Esophagus muscularis mucosa (tissue), 4 donors: ENCODE data around the gene ASB18. TPM values are rescaled to one million over a fixed set of nuclear protein-coding genes. Genes with fewer than 3 reads are reported as not detected.

Source experiments
- DNase-seq: peaks from one replicate; pipeline ENCODE4 v3.0.0-alpha.2; 2017; ENCODE audit errors: extremely low spot score
- H3K27ac ChIP-seq, 4 donors: fragments of 200-600 bp; sonication (generic); replicated peaks in 1 of 4; 1 replicate in 3 of 4; 2 replicates in 1 of 4; pipeline ENCODE4 v1.5.1; 2016 to 2019; ENCODE audit warnings: mild to moderate bottlenecking in 1 of 4
- H3K27me3 ChIP-seq, 4 donors: fragments of 200-600 bp; sonication (generic); one replicate each; pipeline versions ENCODE4 v1.5.1 to v1.6.0; 2016 to 2019
- H3K36me3 ChIP-seq, 4 donors: fragments of 200-600 bp; sonication (generic); one replicate each; pipeline ENCODE4 v1.5.1; 2016 to 2019
- H3K4me1 ChIP-seq, 4 donors: fragments of 200-600 bp; sonication (generic); one replicate each; pipeline ENCODE4 v1.5.1; 2016 to 2019
- H3K4me3 ChIP-seq, 4 donors: fragments of 200-600 bp; sonication (generic); 1 replicate in 2 of 4; 2 replicates in 2 of 4; pipeline ENCODE4 v1.5.1; 2016 to 2019; ENCODE audit warnings: mild to moderate bottlenecking in 4 of 4, moderate library complexity in 1 of 4
- H3K9me3 ChIP-seq, 4 donors: fragments of 200-600 bp; sonication (generic); 1 replicate in 3 of 4; 2 replicates in 1 of 4; pipeline ENCODE4 v1.5.1; 2016 to 2019
- EP300 ChIP-seq: sonication (generic); formaldehyde crosslinking; IDR thresholded peaks from one replicate; pipeline ENCODE4 v1.6.1; 2017; ENCODE audit warnings: antibody characterized with exemption
- POLR2A ChIP-seq: fragments of 450-650 bp; IDR thresholded peaks from one replicate; pipeline ENCODE4 v1.6.1; 2017; ENCODE audit warnings: antibody characterized with exemption, moderate library complexity, mild to moderate bottlenecking, low read depth
- POLR2AphosphoS5 ChIP-seq, 2 donors: sonication (generic); formaldehyde crosslinking; IDR thresholded peaks; one replicate each; pipeline ENCODE4 v1.6.1; 2017; ENCODE audit warnings: antibody characterized with exemption in 2 of 2
- WGBS: methylation state at CpG from one replicate; pipeline ENCODE4 v1.1.5; 2018; 5-methylcytosine and 5-hydroxymethylcytosine counted together
- intact Hi-C: fragments of 100-400 bp; cut with DNase I; formaldehyde crosslinking; loops from one replicate; pipeline ENCODE4 v1.15.1; 2023
- small RNA-seq, 3 donors: library from RNA; depleted of rRNA; stranded (forward); fragments of <200 nt; gene quantifications; one replicate each; pipeline ENCODE3, GENCODE V24; 2016
- total RNA-seq, 4 donors: library from RNA; depleted of rRNA; stranded (reverse); fragments of >200 nt; gene quantifications; one replicate each; pipeline versions ENCODE4 v1.1.0 to v1.2.1, GENCODE V29; 2016
- TF ChIP-seq, protein P1 (sequence below), 3 experiments: fragments of 200-600 bp in 2 of 3; fragments of 450-650 bp in 1 of 3; sonication (generic) in 2 of 3; IDR thresholded peaks; one replicate each; pipeline ENCODE4 v1.5.1; 2017 to 2019; ENCODE audit warnings: antibody characterized with exemption in 3 of 3, mild to moderate bottlenecking in 2 of 3, moderate library complexity in 1 of 3

ASB18 gene
- total RNA-seq, 4 donors from 2014 or later = not detected

DNA sequence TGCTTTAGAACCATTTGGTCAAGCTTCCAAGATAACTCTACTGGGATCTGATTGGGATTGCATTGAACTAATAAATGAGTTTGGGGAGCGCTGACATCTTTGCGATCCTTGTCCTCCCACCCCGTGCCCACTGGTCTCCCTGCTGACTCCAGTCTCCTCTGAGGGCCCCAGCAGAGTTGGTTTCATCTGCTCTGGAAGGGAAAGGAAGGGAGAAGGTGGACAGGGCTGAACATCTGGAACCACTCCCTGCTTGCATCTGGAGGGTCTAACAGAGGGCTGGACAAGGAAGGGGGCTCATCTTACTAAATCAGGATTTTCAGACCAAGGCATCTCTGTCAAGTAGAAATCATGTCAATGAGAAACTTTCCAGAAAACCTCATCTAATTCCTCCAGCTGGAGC is 108.8 kb downstream of the ASB18 start:
- Histone ChIP-seq H3K27me3 (peaks cover 0 to 43% (median 14%) of the 10 kb centered on the region in 4 donors), H3K36me3 (no peaks in the 10 kb centered on the region), H3K27ac (no peak overlapping the region), H3K4me3 (no peak overlapping the region), H3K4me1 (peaks cover 0 to 7% (median 6%) of the 10 kb centered on the region in 4 donors), H3K9me3 (peaks cover 0 to 32% (median 24%) of the 10 kb centered on the region in 4 donors)
- 89% methylated on average over 3 of the region's 3 CpGs for WGBS
- DNase-seq = no peak
- intact Hi-C loops = no loop called here
- TF ChIP-seq EP300 = no peak
- TF ChIP-seq, protein P1, sequence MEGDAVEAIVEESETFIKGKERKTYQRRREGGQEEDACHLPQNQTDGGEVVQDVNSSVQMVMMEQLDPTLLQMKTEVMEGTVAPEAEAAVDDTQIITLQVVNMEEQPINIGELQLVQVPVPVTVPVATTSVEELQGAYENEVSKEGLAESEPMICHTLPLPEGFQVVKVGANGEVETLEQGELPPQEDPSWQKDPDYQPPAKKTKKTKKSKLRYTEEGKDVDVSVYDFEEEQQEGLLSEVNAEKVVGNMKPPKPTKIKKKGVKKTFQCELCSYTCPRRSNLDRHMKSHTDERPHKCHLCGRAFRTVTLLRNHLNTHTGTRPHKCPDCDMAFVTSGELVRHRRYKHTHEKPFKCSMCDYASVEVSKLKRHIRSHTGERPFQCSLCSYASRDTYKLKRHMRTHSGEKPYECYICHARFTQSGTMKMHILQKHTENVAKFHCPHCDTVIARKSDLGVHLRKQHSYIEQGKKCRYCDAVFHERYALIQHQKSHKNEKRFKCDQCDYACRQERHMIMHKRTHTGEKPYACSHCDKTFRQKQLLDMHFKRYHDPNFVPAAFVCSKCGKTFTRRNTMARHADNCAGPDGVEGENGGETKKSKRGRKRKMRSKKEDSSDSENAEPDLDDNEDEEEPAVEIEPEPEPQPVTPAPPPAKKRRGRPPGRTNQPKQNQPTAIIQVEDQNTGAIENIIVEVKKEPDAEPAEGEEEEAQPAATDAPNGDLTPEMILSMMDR (IDR thresholded peaks at IDR 0.05) = no peak
- TF ChIP-seq POLR2A = no peak
- TF ChIP-seq POLR2AphosphoS5 (IDR thresholded peaks at IDR 0.05) = no peak

DNA sequence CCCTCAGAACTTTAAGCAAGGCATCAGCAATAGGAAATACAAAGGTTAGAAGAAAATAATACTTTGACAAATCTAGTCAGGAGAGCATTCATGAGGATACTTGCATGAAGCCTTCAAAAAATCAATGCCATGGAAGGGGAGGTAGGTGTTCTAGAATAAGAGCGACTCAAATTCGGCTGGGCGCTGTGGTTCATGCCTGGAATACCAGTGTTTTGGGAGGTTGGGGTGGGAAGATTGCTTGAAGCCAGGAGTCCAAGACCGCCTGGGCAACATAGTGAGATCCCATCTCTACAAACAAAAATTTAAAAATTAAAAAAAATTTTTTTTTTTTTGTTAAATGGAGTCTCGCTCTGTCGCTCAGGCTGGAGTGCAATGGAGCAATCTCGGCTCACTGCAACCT is 117.8 kb downstream of the ASB18 start:
- Histone ChIP-seq H3K27ac (no peak overlapping the region), H3K9me3 (peaks cover 0 to 10% (median 5%) of the 10 kb centered on the region in 4 donors), H3K4me1 (no peaks in the 10 kb centered on the region), H3K4me3 (no peak overlapping the region), H3K36me3 (no peaks in the 10 kb centered on the region), H3K27me3 (peaks cover 0 to 62% (median 0%) of the 10 kb centered on the region in 4 donors)
- DNase-seq = no peak
- intact Hi-C loops = no loop called here
- WGBS = 96% methylated on average over 7 of the region's 7 CpGs
- TF ChIP-seq, protein P1 (IDR thresholded peaks at IDR 0.05) = no peak
- TF ChIP-seq POLR2AphosphoS5 (IDR thresholded peaks at IDR 0.05) (no peak), POLR2A (no peak), EP300 (no peak)

DNA sequence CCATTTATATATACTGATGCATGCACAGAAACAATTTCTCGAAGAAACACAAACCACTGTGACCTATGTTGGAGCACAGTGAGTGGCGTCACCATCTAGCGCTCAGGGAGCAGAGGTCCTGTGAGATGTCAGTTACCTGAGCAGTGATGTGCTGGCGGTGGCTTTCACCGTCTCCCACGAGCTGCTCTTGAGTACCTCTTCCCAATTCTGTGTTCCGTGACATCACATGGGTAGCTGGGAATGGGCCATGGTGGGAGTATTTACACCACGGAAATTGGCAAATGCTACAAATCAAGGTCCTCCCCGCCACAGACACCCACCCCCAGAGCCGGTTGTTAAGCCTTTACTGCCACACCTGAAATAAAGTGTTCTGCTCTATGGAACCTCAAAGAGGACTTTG is 120.4 kb downstream of the ASB18 start:
- no peak for TF ChIP-seq EP300
- TF ChIP-seq, protein P1 (IDR thresholded peaks at IDR 0.05) = no peak
- TF ChIP-seq POLR2A = no peak
- TF ChIP-seq POLR2AphosphoS5 (IDR thresholded peaks at IDR 0.05) = no peak
- H3K4me1 ChIP-seq = no peaks in the 10 kb centered on the region
- H3K27me3 ChIP-seq = peaks cover 0 to 55% (median 0%) of the 10 kb centered on the region in 4 donors
- no peak overlapping the region for H3K27ac ChIP-seq
- intact Hi-C loops = no loop called here
- H3K36me3 ChIP-seq = no peaks in the 10 kb centered on the region
- DNase-seq = no peak
- no peaks in the 10 kb centered on the region for H3K9me3 ChIP-seq
- no peak overlapping the region for H3K4me3 ChIP-seq
- 96% methylated on average over 10 of the region's 10 CpGs for WGBS

Small RNA genes lying within 50 kb of the gene (small RNA-seq; reads per million reads assigned to genes)
- gene RF00019 (0 reads per million in 3 donors), gene RNU1-31P (0 reads per million in 3 donors)

Other genes with a start within 250 kb of the ASB18 start
- not detected for gene GBX2, start 96.0 kb downstream of the ASB18 start, total RNA-seq